GM18498 (cell line): Measurements from ENCODE around the gene PSMD11.
"Not testable (repeated sequence)": the region's sequence is repeated elsewhere in the genome, so short reads cannot be mapped to it uniquely, and the experiment has no call there.

Experiments used
- ATAC-seq: cut with Tn5 transposase; IDR thresholded peaks from one replicate; pipeline ENCODE4 v1.9.1; 2021; ENCODE audit warnings: mild to moderate bottlenecking, moderate library complexity; ENCODE audit not compliant: unreplicated experiment

The PSMD11 gene

DNA sequence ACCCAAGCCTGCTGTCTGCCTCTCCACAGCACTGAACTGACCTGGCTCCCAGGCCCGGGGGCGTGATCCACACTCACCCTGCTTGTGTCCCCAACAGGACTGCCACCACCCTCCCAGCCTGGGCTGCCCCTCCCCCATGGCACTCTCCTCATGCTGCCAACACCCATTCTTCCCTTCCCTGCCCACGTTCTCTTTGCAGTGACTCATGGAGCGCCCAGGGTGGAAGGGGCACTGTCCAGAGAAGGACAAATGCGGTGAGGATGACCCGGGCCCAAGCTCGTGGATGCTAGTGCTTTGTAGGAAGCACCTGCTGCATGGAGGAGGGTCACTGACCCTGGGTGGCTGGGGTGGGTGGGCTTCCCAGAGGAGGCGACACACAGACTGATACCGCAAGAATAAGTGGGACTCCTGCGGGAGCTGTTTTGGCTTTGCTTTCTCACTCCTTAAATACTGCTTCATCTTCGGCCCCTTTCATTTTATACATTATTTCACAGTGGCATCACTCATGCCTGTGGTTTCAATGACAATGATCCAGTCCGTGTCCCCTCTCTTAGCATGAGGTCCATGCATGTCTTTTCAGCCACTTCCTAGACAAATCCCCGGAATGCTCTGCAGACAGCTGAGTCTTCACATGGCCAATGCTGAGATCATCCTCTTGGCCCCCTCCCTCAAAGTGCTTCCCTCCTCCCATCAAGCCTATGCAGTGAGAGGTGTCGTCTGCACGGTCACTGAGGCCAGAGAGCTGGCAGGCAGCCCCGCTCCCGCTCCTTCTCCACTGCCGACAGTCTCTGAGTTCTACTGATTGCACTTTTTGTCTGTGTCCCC is 60.1 kb downstream of the PSMD11 start:
- ATAC-seq = peak; percentile 34

DNA sequence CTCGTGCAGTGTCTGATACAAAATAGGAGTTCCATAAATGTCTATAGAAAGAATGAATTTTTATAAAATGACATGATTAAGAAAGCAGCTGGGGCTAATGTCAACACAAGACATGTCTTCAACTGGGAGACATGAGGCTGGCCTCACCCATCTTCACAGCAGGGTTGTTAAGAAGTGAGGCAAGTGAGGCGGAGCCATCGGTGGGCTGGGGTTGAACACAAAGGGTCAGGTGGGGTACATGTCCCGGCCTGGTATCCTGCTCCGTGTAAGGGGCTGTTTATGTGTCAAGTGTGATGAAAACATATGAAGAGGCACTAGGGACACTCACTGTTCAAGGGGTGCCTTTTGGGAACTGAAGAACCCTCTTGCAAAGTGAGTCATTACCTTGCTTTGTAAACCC is 64.6 kb downstream of the PSMD11 start:
- ATAC-seq = no peak

DNA sequence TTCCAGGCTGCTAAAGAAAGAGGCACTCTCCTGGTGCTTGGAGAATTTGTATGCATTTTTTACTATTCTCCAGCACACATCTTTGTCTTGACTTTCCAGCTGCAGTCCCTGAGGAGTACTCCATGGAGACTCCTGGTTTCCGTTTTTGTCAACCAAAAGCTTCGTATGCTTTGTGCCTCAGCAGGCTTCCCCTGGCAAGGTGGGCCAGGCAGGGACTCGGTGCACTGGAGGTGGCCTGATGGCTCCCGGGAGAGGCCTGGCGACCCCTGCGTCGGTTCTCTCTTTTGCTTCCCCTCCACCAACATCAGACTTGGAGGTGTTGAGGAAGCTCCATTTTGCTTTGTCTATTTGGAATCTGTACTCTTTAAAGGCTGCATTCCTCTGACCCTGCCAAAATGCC is 66.2 kb downstream of the PSMD11 start:
- ATAC-seq = no peak

DNA sequence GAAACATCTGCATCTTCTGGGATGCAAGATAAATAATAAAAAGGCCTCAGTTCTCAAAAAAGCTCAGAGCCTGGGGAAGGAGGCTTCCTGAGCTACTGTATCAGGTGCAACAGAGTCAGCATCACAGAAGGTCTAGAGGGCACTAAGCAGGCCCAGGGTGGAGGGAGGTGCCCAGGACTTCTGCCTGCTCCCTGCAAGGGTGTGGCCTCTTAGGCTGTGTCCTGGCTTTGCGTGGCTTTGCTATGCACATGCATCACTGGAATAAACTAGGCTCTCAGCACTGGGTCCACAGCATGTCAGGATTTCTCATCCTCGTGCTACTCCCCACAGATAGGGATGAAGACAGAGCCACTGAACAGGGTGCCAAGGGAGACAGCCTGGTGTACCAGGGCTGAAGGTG is 68.0 kb downstream of the PSMD11 start:
- ATAC-seq = no peak

DNA sequence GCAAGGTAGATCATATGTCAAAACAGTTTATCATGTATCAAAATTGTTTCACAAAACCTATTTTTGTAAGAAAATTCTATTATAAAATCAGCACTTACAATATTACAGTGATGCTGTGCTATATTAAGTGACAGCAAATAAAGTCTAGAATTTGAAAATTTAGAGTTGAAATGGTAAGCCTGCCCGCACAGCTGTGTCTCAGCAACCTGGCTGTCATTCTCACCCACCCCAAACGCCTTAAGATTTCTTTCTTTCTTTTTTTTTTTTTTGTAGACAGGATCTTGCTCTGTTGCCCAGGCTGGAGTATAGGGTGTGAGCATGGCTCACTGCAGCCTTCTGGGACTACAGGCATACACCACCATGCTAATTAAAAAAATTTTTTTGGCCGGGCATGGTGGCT is 69.3 kb downstream of the PSMD11 start:
- no peak for ATAC-seq

DNA sequence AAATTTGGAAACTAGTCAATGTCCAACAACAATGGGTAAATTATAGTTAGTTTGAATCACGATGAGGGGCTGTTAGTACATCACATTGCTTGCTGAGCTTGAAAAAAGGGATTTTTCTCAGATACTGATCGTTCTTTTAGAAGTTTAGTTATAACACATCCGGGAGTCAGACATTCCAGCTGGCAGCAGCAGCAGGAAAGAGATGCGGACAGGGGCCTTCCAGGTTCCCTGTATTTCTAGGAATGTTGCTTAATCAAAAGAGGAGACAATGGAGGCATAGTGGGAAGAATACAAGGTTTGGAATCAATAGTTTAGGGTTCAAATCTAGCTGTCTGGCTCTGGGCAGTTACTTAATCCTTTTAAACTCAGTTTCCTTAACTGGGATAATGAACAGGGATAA is 70.3 kb downstream of the PSMD11 start:
- ATAC-seq = no peak

DNA sequence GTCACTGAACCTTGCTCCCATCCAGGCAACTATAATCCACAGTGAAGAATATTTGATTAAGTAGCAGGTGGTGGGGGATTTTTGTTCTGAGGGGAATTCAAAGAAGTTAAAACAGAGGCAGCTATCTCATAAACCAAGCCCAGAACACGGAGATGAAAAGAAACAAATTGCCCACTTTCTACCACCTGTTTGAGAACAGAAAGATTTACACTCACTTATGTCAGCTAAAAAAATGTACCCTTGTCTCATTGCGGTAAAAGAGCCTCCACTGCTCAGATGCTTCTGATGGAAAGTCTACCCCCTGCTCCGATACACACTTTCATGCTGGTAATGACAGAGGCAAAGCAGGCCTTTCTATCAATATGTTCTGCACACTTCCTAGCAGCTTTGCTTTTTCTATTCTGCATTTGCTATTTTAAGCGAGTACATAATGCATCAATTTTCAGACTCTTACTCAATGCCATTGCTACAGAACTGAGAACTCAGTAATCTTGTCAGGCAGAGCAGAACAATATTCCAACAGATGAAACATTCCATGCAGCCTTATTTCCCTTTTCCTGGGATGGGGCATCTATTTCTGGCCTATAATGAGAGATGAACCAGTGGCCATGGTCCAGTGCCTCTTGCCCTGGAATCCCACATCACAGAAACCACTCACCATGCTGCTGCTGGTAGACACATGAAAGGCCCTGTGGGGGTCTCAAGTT is 71.5 kb downstream of the PSMD11 start:
- peak; percentile 38 for ATAC-seq

DNA sequence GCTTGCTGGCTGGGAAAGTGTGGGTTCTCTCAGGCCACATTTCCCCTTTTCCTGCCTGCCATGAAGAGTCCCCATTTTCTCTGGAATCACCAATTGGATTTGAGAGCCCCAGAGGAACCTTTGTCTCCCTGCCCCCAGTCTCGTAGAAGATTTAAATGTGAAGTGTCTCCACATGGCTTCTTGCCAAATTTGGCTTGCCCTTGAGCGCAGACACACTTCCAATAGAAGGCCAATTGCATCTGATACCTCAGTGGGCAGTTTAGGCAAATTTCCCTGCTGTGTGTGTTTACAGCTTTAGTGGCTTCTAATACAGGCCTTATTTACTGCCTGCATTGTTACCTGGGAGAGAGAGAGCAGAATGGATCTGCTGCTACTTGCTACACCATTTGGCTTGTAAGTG is 72.1 kb downstream of the PSMD11 start:
- ATAC-seq = no peak

DNA sequence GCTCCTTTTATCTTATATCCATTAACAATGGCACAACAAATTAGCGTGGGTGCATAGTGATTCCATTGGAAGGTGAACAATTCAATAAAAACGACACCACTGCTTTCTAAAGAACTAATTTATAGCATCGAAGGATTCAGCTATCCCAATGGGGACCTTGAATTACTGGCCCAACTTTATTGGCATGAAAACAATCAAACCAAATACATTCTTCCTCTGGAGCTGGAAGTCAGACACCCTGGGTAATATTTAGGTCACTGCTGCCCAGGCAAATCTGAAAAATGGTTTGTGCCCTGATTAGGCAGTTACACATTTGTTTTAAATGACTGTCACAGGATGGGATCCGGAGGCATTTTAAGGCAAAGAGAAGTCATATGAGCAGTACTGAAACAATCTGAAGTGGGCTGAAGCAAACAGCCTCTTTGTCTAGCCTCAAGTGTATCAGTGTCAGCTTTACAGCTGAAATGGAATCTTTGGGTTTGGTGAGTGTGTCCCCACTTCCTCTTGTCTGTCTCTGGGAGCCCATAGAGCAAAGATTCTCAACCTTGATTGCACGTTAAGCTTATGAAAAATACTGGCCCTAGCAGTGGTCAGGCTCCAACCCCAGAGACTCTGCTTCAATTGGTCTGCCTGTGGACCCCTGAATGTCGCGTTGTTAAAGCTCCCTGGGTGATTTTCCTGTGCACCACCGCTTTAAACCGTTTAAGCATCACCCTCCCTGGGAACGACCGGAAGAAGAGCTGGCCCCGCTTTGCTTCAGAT is 72.8 kb downstream of the PSMD11 start:
- peak; percentile 35 for ATAC-seq

DNA sequence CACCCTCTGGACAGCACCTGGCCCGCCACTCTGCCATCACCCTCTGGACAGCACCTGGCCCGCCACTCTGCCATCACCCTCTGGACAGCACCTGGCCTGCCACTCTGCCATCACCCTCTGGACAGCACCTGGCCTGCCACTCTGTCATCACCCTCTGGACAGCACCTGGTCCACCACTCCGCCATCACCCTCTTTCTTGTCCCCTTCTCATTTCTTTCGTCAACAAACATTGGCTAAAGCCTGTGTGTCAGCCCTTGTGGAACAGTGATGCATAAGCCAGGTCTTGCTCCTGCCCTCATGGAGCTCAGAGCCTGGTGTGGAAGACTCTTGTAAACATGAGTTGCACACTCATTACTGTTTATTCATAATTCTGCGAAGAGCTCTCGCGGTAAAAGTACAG is 73.7 kb downstream of the PSMD11 start:
- ATAC-seq = no peak

DNA sequence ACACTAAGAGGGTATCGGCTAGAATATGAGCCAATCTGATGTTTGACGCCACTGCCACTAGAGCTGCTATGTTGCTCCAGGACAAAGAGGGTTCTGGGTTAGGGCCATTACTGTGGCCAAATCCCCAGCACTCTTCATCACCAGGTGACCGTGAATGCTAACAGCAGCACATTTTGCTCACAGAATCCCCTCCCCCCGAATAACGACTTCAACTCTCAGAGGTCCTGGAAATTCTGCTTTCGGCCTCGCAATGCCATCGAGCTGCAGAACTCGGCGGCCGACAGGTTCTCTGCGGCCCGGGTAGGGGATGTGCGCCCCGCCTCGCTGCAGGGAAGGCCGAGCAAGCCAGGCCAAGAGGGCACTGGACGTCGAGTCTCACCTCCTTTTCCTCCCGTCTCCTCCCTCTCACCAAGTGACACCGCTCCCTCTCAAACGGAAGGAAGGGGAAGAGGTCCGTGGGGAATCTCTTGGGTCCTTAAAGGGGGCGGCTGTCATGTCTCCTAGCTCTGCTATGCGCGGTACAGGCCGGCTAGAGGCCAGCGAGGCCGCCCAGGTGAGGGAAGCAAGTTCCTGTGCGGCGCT is 74.4 kb downstream of the PSMD11 start:
- no peak for ATAC-seq

DNA sequence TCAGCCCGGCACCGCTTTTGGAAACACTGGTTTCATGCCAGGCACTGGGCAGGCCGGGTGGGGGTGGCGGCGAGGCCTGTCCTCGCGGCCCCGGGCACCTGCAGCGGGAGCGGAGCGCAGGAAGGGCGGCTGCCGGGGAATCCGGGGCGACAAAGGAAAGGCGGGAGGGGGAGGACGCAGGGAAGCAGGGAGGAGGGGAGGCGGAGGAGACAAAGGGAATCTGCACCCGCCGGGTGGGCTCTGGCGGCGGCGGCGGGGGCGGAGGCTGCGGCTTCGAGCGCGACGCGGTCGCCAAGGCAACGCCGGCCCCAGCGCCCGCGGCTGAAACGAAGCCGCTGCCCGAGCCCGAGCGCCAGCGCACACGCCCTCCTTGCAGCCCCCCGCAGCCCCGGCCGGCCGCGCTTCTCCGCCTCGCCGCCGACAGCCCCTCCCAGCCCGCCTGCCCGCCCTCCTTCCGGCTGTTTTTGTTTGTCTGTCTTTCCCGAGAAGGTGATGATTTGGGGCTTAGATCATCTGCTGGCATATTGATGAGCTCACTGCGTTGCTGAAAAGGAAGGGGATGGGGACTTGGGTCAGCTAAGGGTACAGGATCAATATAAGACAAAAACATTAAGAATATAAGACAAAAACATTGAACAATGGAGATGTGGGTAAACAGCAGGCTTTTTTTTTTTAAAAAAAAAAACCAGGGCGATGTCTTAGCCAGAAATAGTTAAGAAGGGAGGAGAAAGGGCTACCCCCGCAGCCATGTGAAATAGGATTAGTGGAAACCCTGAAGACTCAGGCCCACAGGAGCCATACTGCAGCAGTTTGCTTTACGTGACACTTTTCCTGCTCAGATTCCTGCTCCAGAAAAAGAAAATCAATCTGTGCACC is 75.2 kb downstream of the PSMD11 start:
- no peak for ATAC-seq

DNA sequence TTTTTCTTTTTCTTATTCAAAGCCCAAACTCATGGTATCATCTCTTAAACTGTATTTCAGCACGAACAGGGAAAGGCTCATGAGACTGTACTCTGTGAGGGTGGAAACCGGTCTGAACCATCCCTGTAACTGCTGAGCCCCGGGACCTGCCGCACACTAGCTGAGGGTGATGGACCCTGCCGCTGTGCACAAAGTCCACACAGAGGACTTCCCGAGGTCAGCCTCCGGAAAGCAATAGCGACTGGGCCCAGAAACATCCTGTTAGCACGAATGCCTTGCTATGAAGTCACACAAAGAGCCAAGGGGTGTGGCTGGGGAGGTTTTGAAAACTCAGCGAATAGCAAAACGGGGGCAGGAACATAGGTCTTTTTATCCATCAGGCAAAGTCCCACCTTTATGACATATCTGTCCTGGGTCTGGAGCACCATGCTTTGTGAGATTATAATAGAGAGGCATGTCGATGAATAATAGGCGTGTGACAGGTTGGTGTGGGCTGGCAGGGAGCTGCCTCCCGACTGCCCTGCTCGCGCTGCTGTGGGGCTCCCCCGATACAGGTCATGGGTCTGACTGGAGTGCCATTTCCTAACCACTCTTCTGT is 75.9 kb downstream of the PSMD11 start:
- ATAC-seq = no peak

DNA sequence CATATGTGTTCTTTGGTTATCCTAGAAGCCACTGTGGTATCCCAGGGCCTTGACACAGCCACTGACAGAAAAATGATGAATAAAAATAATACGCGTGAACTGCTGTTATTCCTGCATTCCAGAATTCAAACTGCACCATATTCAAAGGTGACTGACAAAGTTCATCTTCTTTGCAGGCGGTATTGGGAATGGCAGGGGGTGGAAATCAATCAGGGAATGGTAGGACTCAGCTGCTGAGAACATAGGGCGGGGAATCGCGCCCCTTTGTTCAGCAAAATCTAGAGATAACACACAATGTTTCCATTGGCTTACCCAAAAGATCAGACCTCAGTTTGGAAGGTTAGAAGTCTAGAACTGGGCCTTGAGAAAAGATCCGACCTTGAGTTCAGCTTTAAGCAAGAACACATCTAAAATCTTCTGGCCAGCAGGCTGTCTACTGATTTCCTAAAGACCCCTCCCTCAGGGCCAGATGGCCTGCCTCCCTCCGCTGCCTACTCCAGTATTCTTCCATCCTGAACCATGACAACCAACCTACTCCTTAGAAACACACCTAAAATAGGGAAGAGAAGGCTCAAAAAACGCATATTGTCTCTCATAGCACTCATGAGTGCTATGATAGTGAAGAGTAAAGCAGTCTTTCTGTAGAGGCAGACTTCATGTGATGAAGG is 76.6 kb downstream of the PSMD11 start:
- no peak for ATAC-seq

DNA sequence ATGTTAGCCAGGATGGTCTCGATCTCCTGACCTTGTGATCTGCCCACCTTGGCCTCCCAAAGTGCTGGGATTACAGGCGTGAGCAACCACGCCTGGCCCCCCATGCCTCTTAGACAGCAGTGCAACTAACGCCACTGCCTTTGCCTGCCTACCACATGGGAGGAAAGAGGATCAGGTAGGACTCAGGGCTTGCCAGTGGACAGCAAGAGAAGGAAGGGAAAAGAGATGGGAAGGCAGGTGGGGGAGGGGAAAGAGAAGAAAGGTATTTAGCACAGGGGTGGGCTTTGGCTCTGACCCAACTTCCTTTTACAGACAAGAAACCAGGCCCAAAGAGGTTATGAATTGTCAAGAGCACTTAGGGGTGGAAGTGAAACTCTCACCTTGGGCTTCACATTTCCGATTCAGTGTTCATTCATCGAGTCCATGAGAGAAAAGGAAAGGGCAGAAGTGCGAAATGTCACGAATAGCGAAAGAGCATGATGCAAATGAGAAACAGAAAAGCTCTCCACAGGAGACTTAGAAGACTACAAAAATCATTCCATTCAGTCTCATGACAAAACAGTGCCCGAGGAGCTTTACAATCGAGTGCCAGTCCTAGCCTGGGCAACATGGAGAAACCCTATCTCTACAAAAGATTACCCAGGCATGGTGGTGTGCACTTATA is 78.8 kb downstream of the PSMD11 start:
- peak; percentile 57 for ATAC-seq

DNA sequence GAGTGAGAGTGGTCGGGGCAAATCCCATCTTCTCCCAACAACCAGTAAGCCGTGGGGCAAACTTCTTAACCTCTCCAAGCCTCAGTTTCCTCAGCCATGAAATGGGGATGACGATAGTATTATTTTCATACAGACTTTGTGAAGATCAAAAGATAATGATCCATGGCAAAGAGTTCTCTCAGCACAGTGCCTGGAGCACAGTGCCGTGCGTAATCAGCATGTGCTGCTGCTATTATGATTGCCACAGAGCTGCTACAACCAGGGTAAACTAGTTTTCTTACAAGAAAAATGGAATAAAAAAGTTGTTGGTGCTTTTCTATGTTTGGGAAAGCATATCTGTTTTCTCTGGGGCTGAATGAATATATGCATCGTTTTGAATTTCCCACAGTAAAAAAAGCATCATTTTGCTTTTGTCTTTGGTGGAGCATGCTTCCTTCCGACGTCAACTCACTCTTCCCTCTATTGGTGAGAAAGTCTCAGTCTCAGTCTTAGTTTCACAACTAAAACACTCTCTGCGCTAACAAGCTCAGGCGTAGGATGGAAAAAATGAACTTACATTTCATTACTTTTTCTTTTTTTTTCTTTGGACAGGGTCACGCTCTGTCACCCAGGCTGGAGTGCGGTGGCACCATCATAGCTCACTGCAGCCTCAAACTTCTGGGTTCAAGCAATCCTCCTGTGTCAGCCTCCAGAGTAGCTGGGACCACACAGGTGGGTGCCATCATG is 79.7 kb downstream of the PSMD11 start:
- ATAC-seq = peak; percentile 63

DNA sequence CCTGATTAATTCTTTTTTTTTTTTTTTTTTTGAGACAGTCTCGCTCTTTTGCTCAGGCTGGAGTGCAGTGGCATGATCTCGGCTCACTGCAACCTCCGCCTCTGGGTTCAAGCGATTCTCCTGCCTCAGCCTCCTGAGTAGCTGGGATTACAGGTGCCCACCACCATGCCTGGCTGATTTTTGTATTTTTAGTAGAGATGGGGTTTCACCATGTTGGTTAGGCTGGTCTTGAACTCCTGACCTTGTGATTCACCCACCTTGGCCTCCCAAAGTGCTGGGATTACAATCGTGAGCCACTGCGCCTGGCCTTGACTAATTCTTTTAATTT is 80.2 kb downstream of the PSMD11 start:
- ATAC-seq = not testable (repeated sequence)

DNA sequence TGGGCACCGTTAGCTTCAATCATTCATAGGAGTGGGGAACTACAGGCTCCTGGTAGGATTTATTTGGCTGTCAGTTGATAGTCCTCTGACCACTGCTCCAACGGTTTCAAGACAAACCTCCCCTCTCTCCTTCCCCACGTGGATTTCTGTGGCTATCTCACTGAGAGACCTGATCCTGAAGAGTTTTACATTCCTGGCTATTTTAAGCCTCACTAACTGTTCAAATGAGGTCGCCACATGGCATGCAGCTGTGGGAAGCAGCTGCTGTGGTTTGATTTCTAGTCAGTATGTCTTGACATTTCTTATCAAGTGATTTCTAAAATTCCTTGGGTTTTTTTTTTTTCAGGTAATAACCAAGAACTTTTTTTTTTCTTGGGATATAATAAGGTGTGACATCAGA is 80.8 kb downstream of the PSMD11 start:
- ATAC-seq = no peak
